ENCODE measurements around the gene PFKP. TPM values are rescaled to one million over a fixed set of nuclear protein-coding genes. Genes with fewer than 3 reads are reported as not detected.

The PFKP gene
- total RNA-seq, 4 donors from 2014 or later = 90.8 to 255 (median 112) TPM

- TF ChIP-seq EP300 (IDR thresholded peaks at IDR 0.05) (no peak), CTCF (IDR thresholded peaks at IDR 0.05) (no peak), POLR2A (IDR thresholded peaks at IDR 0.05; ENCODE audit: low read depth) (no peak), POLR2AphosphoS5 (IDR thresholded peaks at IDR 0.05) (no peak)
- intact Hi-C loops (cut with DNase I) = no loop called here
- Histone ChIP-seq H3K27ac (replicated peaks in 1 of 4) (no peak overlapping the region), H3K36me3 (peaks cover 10 to 79% (median 56%) of the 10 kb centered on the region in 4 donors), H3K4me3 (no peak overlapping the region), H3K27me3 (no peaks in the 10 kb centered on the region), H3K4me1 (peaks cover 13 to 20% (median 18%) of the 10 kb centered on the region in 4 donors), H3K9me3 (no peaks in the 10 kb centered on the region)
- no peak for DNase-seq (ENCODE audit: extremely low spot score)
- 95% methylated on average over 13 of the region's 14 CpGs for WGBS
Observed at GRCh38 chr10:3122034-3122433, 54.7 kb downstream of the PFKP start.

- 89% methylated on average over 21 of the region's 27 CpGs for WGBS
- no peak for DNase-seq (ENCODE audit: extremely low spot score)
- no peaks in the 10 kb centered on the region for H3K27me3 ChIP-seq
Observed at GRCh38 chr10:3122486-3123205, 55.3 kb downstream of the PFKP start.

GRCh38 chr10:3123571-3124411 lies 56.4 kb downstream of the PFKP start:
- H3K36me3 ChIP-seq = peaks cover 10 to 72% (median 44%) of the 10 kb centered on the region in 4 donors
- intact Hi-C loops (cut with DNase I) = no loop called here
- H3K9me3 ChIP-seq = no peaks in the 10 kb centered on the region
- H3K4me3 ChIP-seq = no peak overlapping the region
- H3K27ac ChIP-seq (replicated peaks in 1 of 4) = no peak overlapping the region
- TF ChIP-seq POLR2AphosphoS5 (IDR thresholded peaks at IDR 0.05) (no peak), EP300 (IDR thresholded peaks at IDR 0.05) (no peak), CTCF (IDR thresholded peaks at IDR 0.05) (no peak), POLR2A (IDR thresholded peaks at IDR 0.05; ENCODE audit: low read depth) (no peak)
- no peaks in the 10 kb centered on the region for H3K27me3 ChIP-seq
- DNase-seq (ENCODE audit: extremely low spot score) = no peak
- H3K4me1 ChIP-seq = peaks cover 15 to 26% (median 19%) of the 10 kb centered on the region in 4 donors
- WGBS = 88% methylated on average over 26 of the region's 32 CpGs

More at GRCh38 chr10:3122486-3123205, 55.3 kb downstream of the PFKP start:
- H3K4me1 ChIP-seq = peaks cover 15 to 20% (median 19%) of the 10 kb centered on the region in 4 donors
- TF ChIP-seq EP300 (IDR thresholded peaks at IDR 0.05) (no peak), POLR2AphosphoS5 (IDR thresholded peaks at IDR 0.05) (no peak), CTCF (IDR thresholded peaks at IDR 0.05) (no peak), POLR2A (IDR thresholded peaks at IDR 0.05; ENCODE audit: low read depth) (no peak)
- H3K36me3 ChIP-seq = peaks cover 10 to 73% (median 50%) of the 10 kb centered on the region in 4 donors
- no peak overlapping the region for H3K4me3 ChIP-seq
- no peak overlapping the region for H3K27ac ChIP-seq (replicated peaks in 1 of 4)
- intact Hi-C loops (cut with DNase I) = no loop called here
- H3K9me3 ChIP-seq = no peaks in the 10 kb centered on the region

GRCh38 chr10:3124412-3125175 lies 57.2 kb downstream of the PFKP start:
- Histone ChIP-seq H3K27me3 (no peaks in the 10 kb centered on the region), H3K9me3 (no peaks in the 10 kb centered on the region), H3K4me1 (peaks cover 15 to 26% (median 19%) of the 10 kb centered on the region in 4 donors), H3K4me3 (no peak overlapping the region), H3K27ac (replicated peaks in 1 of 4) (no peak overlapping the region), H3K36me3 (peaks cover 9 to 76% (median 47%) of the 10 kb centered on the region in 4 donors)
- intact Hi-C loops (cut with DNase I) = no loop called here
- DNase-seq (ENCODE audit: extremely low spot score) = no peak
- no peak for TF ChIP-seq EP300 (IDR thresholded peaks at IDR 0.05)
- TF ChIP-seq POLR2AphosphoS5 (IDR thresholded peaks at IDR 0.05) = no peak
- no peak for TF ChIP-seq CTCF (IDR thresholded peaks at IDR 0.05)
- TF ChIP-seq POLR2A (IDR thresholded peaks at IDR 0.05; ENCODE audit: low read depth) = no peak
- WGBS = 98% methylated on average over 24 of the region's 40 CpGs

Measured in esophagus muscularis mucosa (tissue), 4 donors.